H9 (cell line): ENCODE measurements around the gene USP35. TPM values are rescaled to one million over a fixed set of nuclear protein-coding genes. Genes with fewer than 3 reads are reported as not detected.
A peak's percentile ranks its signal among the peaks of the same experiment; 100 is the strongest.

Experiments
- DNase-seq: peaks from one replicate; pipeline ENCODE4 v3.0.0-alpha.2; 2017
- H2AFZ ChIP-seq: one replicate; pipeline ENCODE4 v1.6.1; 2013; ENCODE audit warnings: mild to moderate bottlenecking, low read length, control low read depth, moderate library complexity
- H2AK5ac ChIP-seq: 2 replicates; pipeline ENCODE4 v1.6.1; 2013; ENCODE audit warnings: low read length, control low read depth, mixed read lengths; ENCODE audit not compliant: insufficient read length
- H2BK120ac ChIP-seq: one replicate; pipeline ENCODE4 v1.6.1; 2013; ENCODE audit warnings: low read depth, mild to moderate bottlenecking, low read length, control low read depth, inconsistent platforms; ENCODE audit not compliant: poor library complexity, severe bottlenecking
- H2BK12ac ChIP-seq: 2 replicates; pipeline ENCODE4 v1.6.1; 2013; ENCODE audit warnings: low read length, control low read depth, mixed read lengths, low read depth; ENCODE audit not compliant: insufficient read length
- H2BK15ac ChIP-seq: 2 replicates; pipeline ENCODE4 v1.6.1; 2013; ENCODE audit warnings: low read depth, low read length, control low read depth
- H2BK20ac ChIP-seq: one replicate; pipeline ENCODE4 v1.6.1; 2013; ENCODE audit warnings: low read depth, mild to moderate bottlenecking, low read length, control low read depth, inconsistent platforms; ENCODE audit not compliant: poor library complexity, severe bottlenecking
- H2BK5ac ChIP-seq: 2 replicates; pipeline ENCODE4 v1.6.1; 2013; ENCODE audit warnings: low read length, control low read depth, mixed read lengths; ENCODE audit not compliant: insufficient read length
- H3K14ac ChIP-seq: 2 replicates; pipeline ENCODE4 v1.6.1; 2013; ENCODE audit warnings: low read length, control low read depth; ENCODE audit not compliant: insufficient read depth
- H3K18ac ChIP-seq: 2 replicates; pipeline ENCODE4 v1.6.1; 2013; ENCODE audit warnings: low read depth, mild to moderate bottlenecking, mixed read lengths, low read length, control low read depth; ENCODE audit not compliant: insufficient read length
- H3K23ac ChIP-seq: 2 replicates; pipeline ENCODE4 v1.6.1; 2013; ENCODE audit warnings: low read length, control low read depth, mixed read lengths, low read depth; ENCODE audit not compliant: insufficient read length
- H3K23me2 ChIP-seq: 2 replicates; pipeline ENCODE4 v1.6.1; 2013; ENCODE audit warnings: low read depth, mild to moderate bottlenecking, mixed read lengths, low read length, control low read depth; ENCODE audit not compliant: insufficient read length, poor library complexity, severe bottlenecking
- H3K27ac ChIP-seq: 2 replicates; pipeline ENCODE4 v1.5.1; 2013; ENCODE audit warnings: low read length, control low read depth, mixed read lengths, low read depth; ENCODE audit not compliant: insufficient read length
- H3K27me3 ChIP-seq: 2 replicates; pipeline ENCODE4 v1.6.1; 2013; ENCODE audit warnings: low read length, control low read depth, inconsistent platforms; ENCODE audit not compliant: insufficient read depth
- H3K4ac ChIP-seq: 2 replicates; pipeline ENCODE4 v1.6.1; 2013; ENCODE audit warnings: low read depth, mild to moderate bottlenecking, control low read depth, inconsistent platforms, low read length, moderate library complexity
- H3K4me1 ChIP-seq: 2 replicates; pipeline ENCODE4 v1.6.1; 2013; ENCODE audit warnings: low read length, control low read depth, inconsistent platforms; ENCODE audit not compliant: insufficient read depth
- H3K4me2 ChIP-seq: 2 replicates; pipeline ENCODE4 v1.6.1; 2013; ENCODE audit warnings: low read length, control low read depth, mixed read lengths; ENCODE audit not compliant: insufficient read length, insufficient read depth
- H3K56ac ChIP-seq: 2 replicates; pipeline ENCODE4 v1.6.1; 2013; ENCODE audit warnings: low read depth, mild to moderate bottlenecking, mixed read lengths, low read length, control low read depth; ENCODE audit not compliant: insufficient read length
- H3K79me1 ChIP-seq: 2 replicates; pipeline ENCODE4 v1.6.1; 2013; ENCODE audit warnings: low read depth, mild to moderate bottlenecking, moderate library complexity, low read length, control low read depth, inconsistent platforms; ENCODE audit not compliant: insufficient read depth, poor library complexity, severe bottlenecking
- H3K79me2 ChIP-seq: 2 replicates; pipeline ENCODE4 v1.6.1; 2013; ENCODE audit warnings: low read length, control low read depth, inconsistent platforms; ENCODE audit not compliant: insufficient read depth
- H3K9ac ChIP-seq: 2 replicates; pipeline ENCODE4 v1.6.1; 2013; ENCODE audit warnings: low read length, control low read depth, mixed read lengths; ENCODE audit not compliant: insufficient read length; ENCODE audit errors: extremely low read depth
- H3K9me3 ChIP-seq: one replicate; pipeline ENCODE4 v1.6.1; 2013; ENCODE audit warnings: low read depth, low read length, inconsistent platforms; ENCODE audit not compliant: control insufficient read depth
- H3T11ph ChIP-seq: one replicate; pipeline ENCODE4 v1.6.1; 2013; ENCODE audit warnings: mild to moderate bottlenecking, low read length, control low read depth, inconsistent platforms
- H4K20me1 ChIP-seq: one replicate; pipeline ENCODE4 v1.6.1; 2013; ENCODE audit not compliant: control insufficient read depth, insufficient read length, insufficient read depth
- H4K5ac ChIP-seq: 2 replicates; pipeline ENCODE4 v1.6.1; 2013; ENCODE audit warnings: low read depth, mild to moderate bottlenecking, mixed read lengths, low read length, control low read depth; ENCODE audit not compliant: insufficient read length
- H4K8ac ChIP-seq: replicated peaks from 2 replicates; pipeline ENCODE4 v1.6.1; 2013; ENCODE audit warnings: low read length, control low read depth, mixed read lengths, low read depth; ENCODE audit not compliant: insufficient read length
- H4K91ac ChIP-seq: 2 replicates; pipeline ENCODE4 v1.6.1; 2013; ENCODE audit warnings: low read depth, mild to moderate bottlenecking, moderate library complexity, mixed read lengths, low read length, control low read depth; ENCODE audit not compliant: insufficient read length
- H3K27ac Mint-ChIP-seq, 3 experiments: 2 replicates in 2 of 3; 3 replicates in 1 of 3; pipeline ENCODE4 v1.8.0; 2020 to 2021; ENCODE audit warnings: mixed read lengths in 3 of 3, mild to moderate bottlenecking in 1 of 3, moderate library complexity in 1 of 3
- H3K27me3 Mint-ChIP-seq: 2 replicates; pipeline ENCODE4 v1.8.0; 2021; ENCODE audit warnings: low read depth, mild to moderate bottlenecking, moderate library complexity, mixed read lengths
- H3K36me3 Mint-ChIP-seq, 3 experiments: 2 replicates in 2 of 3; 3 replicates in 1 of 3; pipeline ENCODE4 v1.8.0; 2020 to 2021; ENCODE audit warnings: low read depth in 3 of 3, mixed read lengths in 3 of 3; ENCODE audit not compliant: insufficient read depth in 1 of 3
- H3K4me1 Mint-ChIP-seq, 2 experiments: 2 replicates each; pipeline ENCODE4 v1.8.0; 2020; ENCODE audit warnings: mixed read lengths in 2 of 2
- H3K4me3 Mint-ChIP-seq, 2 experiments: 2 replicates in 1 of 2; 3 replicates in 1 of 2; pipeline ENCODE4 v1.8.0; 2020 to 2021; ENCODE audit warnings: mild to moderate bottlenecking in 2 of 2, mixed read lengths in 2 of 2, moderate library complexity in 1 of 2
- H3K9me3 Mint-ChIP-seq, 2 experiments: 2 replicates in 1 of 2; 3 replicates in 1 of 2; pipeline ENCODE4 v1.8.0; 2020; ENCODE audit warnings: mild to moderate bottlenecking in 2 of 2, mixed read lengths in 2 of 2, moderate library complexity in 1 of 2
- WGBS: extraction: QIAGEN DNeasy Blood & Tissue Kit; methylation state at CpG from one replicate; pipeline ENCODE4 v1.1.7; 2013; ENCODE audit warnings: missing lambda C conversion rate, low lambda C conversion rate, mixed read lengths; ENCODE audit not compliant: insufficient read length; ENCODE audit errors: extremely low coverage; 5-methylcytosine and 5-hydroxymethylcytosine counted together
- total RNA-seq: library from RNA; stranded (reverse); gene quantifications from 2 replicates; pipeline ENCODE4 v1.2.1, GENCODE V29; 2021
- TF ChIP-seq, protein P1 (sequence below): fragments of 200-600 bp; sonication (generic); conservative IDR thresholded peaks from 3 replicates; pipeline ENCODE4 v1.8.0; 2021; ENCODE audit warnings: antibody characterized with exemption, mild to moderate bottlenecking

The USP35 gene
- total RNA-seq, 1 experiment from 2014 or later, result 6.8 TPM

DNA sequence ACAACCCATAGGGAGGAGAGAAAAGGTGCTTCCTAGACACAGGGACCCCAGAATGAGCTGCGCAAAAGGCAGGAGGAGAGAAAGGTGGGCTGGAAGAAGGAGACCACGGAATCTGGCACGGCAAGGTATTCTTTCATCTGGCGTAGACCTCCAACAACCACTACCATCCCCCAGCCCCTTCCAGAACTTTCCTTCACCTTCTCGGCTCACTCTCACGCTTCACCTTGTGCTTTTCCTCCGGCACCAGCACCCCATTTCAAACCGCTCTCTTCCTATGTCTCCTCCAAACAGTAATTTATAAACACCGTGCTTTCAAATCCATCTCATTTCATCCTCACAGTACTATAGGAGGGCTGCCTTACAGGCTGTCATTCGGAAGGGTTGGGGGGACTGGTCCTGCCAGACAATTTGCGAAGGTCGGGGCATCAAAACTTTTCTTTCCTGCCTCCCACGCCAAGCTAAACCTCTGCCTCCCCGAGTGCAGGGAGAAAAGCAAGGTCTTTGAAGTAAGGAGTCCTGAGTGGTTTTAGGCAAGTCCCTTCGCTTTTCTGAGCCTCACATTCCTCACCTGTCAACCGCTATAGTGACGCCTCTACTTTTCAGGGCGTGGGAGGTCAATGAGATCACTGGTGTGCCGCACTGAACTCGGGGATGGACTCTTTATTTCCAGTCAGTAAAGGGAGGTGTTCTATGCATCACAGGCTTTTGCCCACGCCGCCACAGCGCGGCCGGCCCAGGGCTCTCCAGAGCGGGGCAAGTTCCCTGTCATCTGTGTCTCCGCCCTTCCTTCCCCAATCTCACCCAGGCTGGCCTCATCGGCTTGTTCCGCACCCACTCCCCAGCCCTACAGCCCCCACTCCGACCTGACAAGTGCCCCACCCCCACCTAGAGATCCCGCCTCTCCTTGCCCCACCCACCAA, 1.1 kb upstream of the USP35 start:
- H3K4me1 ChIP-seq, result no peaks in the 10 kb centered on the region
- H3K23ac ChIP-seq, result no peak overlapping the region
- no peak overlapping the region for H3K27ac Mint-ChIP-seq
- H3K27ac ChIP-seq, result no peak overlapping the region
- H3K9me3 ChIP-seq, result no peaks in the 10 kb centered on the region
- peak overlapping the region; percentile 71 for H3K4me2 ChIP-seq
- no peaks in the 10 kb centered on the region for H4K20me1 ChIP-seq
- no peak overlapping the region for H3K9ac ChIP-seq
- no peak overlapping the region for H3K18ac ChIP-seq
- no peaks in the 10 kb centered on the region; the same call in 1 of the 2 replicates for H3K27me3 ChIP-seq
- no peak overlapping the region for H2BK12ac ChIP-seq
- no peaks in the 10 kb centered on the region for H3K79me2 ChIP-seq
- no peak overlapping the region for H2BK120ac ChIP-seq
- H3T11ph ChIP-seq, result no peak overlapping the region
- no peaks in the 10 kb centered on the region for H3K79me1 ChIP-seq
- TF ChIP-seq, protein P1, sequence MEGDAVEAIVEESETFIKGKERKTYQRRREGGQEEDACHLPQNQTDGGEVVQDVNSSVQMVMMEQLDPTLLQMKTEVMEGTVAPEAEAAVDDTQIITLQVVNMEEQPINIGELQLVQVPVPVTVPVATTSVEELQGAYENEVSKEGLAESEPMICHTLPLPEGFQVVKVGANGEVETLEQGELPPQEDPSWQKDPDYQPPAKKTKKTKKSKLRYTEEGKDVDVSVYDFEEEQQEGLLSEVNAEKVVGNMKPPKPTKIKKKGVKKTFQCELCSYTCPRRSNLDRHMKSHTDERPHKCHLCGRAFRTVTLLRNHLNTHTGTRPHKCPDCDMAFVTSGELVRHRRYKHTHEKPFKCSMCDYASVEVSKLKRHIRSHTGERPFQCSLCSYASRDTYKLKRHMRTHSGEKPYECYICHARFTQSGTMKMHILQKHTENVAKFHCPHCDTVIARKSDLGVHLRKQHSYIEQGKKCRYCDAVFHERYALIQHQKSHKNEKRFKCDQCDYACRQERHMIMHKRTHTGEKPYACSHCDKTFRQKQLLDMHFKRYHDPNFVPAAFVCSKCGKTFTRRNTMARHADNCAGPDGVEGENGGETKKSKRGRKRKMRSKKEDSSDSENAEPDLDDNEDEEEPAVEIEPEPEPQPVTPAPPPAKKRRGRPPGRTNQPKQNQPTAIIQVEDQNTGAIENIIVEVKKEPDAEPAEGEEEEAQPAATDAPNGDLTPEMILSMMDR, result no peak
- no peak overlapping the region for H2BK5ac ChIP-seq
- H3K4me1 Mint-ChIP-seq, result peaks cover 21 to 26% of the 10 kb centered on the region in 2 experiments
- H2BK15ac ChIP-seq, result no peak overlapping the region
- H4K91ac ChIP-seq, result no peak overlapping the region
- H3K14ac ChIP-seq, result no peak overlapping the region
- no peak overlapping the region for H2AFZ ChIP-seq
- no peak overlapping the region for H2BK20ac ChIP-seq
- peak overlapping the region; percentile 87 to 94 for H3K4me3 Mint-ChIP-seq
- no peak overlapping the region for H3K56ac ChIP-seq
- peaks cover 7% of the 10 kb centered on the region for H3K27me3 Mint-ChIP-seq
- H4K8ac ChIP-seq, result no peak overlapping the region
- H3K9me3 Mint-ChIP-seq, result no peaks in the 10 kb centered on the region; a peak in 1 of 5 replicates
- H4K5ac ChIP-seq, result no peak overlapping the region
- H3K4ac ChIP-seq, result no peak overlapping the region
- DNase-seq, result no peak
- H3K23me2 ChIP-seq, result peaks cover 7% of the 10 kb centered on the region
- H3K36me3 Mint-ChIP-seq, result peaks cover 0 to 2% (median 0%) of the 10 kb centered on the region in 3 experiments; a peak in 1 of 7 replicates
- WGBS, result no CpG with 5 or more reads among the region's 31 CpGs
- H2AK5ac ChIP-seq, result no peak overlapping the region
